ENCODE measurements around the gene CLEC2A. TPM values are rescaled to one million over a fixed set of nuclear protein-coding genes. Genes with fewer than 3 reads are reported as not detected.
"Not testable (repeated sequence)": the region's sequence is repeated elsewhere in the genome, so short reads cannot be mapped to it uniquely, and the experiment has no call there.

Gene CLEC2A
- polyA plus RNA-seq (not detected in 2 replicates), polyA minus RNA-seq (not detected in 2 replicates)

GRCh38 chr12:9932270-9932669 lies at the start of gene CLEC2A:
Gene CLEC2A, minus strand, starts transcription at chr12:9932370. Its CDS starts 41 bp downstream, at chr12:9932329.
- Histone ChIP-seq H3K9me3 (ENCODE audit: low read length) (no peaks in the 10 kb centered on the region), H3F3A (ENCODE audit: insufficient read depth, low read length, poor library complexity, severe bottlenecking) (no peaks in the 10 kb centered on the region), H3K36me3 (ENCODE audit: insufficient read depth, low read length) (no peaks in the 10 kb centered on the region), H3K9ac (ENCODE audit: low read length) (no peak within 1 kb of the TSS), H2AFZ (ENCODE audit: low read depth, low read length) (no peak within 1 kb of the TSS), H3K79me2 (replicated peaks; ENCODE audit: insufficient read depth, low read length) (no peaks in the 10 kb centered on the region), H3K27me3 (ENCODE audit: insufficient read depth, low read depth, low read length) (no peaks in the 10 kb centered on the region), H3K27ac (ENCODE audit: low read length) (no peak within 1 kb of the TSS), H4K20me1 (ENCODE audit: insufficient read depth) (no peaks in the 10 kb centered on the region), H3K9me2 (ENCODE audit: insufficient read depth, low read length) (no peaks in the 10 kb centered on the region), H3K4me2 (ENCODE audit: low read length) (no peak within 1 kb of the TSS), H3K4me3 (ENCODE audit: low read length) (no peak within 1 kb of the TSS)
- TF ChIP-seq POLR2AphosphoS5 (IDR thresholded peaks at IDR 0.05) (no peak), SMC3 (conservative IDR thresholded peaks at IDR 0.05; ENCODE audit: poor library complexity) (no peak)

GRCh38 chr12:9980126-9980525 lies 48.0 kb upstream of the CLEC2A start:
- H3K27me3 ChIP-seq (ENCODE audit: insufficient read depth, low read depth, low read length), result no peaks in the 10 kb centered on the region
- TF ChIP-seq TAF1 (IDR thresholded peaks at IDR 0.05; ENCODE audit: low read depth) (no peak), RAD21 (conservative IDR thresholded peaks at IDR 0.05) (no peak), MXI1 (conservative IDR thresholded peaks at IDR 0.05; ENCODE audit: poor library complexity, severe bottlenecking) (no peak), SMC3 (conservative IDR thresholded peaks at IDR 0.05; ENCODE audit: poor library complexity) (no peak), EP300 (conservative IDR thresholded peaks at IDR 0.05; ENCODE audit: poor library complexity, severe bottlenecking) (no peak), CTCF (IDR thresholded peaks at IDR 0.05; ENCODE audit: poor library complexity, severe bottlenecking) (no peak), EZH2 (IDR thresholded peaks at IDR 0.05; ENCODE audit: borderline replicate concordance, insufficient read depth, low read length, poor library complexity, severe bottlenecking) (no peak)
- no peaks in the 10 kb centered on the region for H3F3A ChIP-seq (ENCODE audit: insufficient read depth, low read length, poor library complexity, severe bottlenecking)
- H3K9ac ChIP-seq (ENCODE audit: low read length), result no peak overlapping the region
- no peaks in the 10 kb centered on the region for H3K36me3 ChIP-seq (ENCODE audit: insufficient read depth, low read length)
- H2AFZ ChIP-seq (ENCODE audit: low read depth, low read length), result no peak overlapping the region
- H3K9me2 ChIP-seq (ENCODE audit: insufficient read depth, low read length), result no peaks in the 10 kb centered on the region
- peaks cover 4% of the 10 kb centered on the region for H3K9me3 ChIP-seq (ENCODE audit: low read length)
- no peak overlapping the region for H3K4me2 ChIP-seq (ENCODE audit: low read length)
- no peak overlapping the region for H3K27ac ChIP-seq (ENCODE audit: low read length)
- no peaks in the 10 kb centered on the region for H3K79me2 ChIP-seq (replicated peaks; ENCODE audit: insufficient read depth, low read length)
- no peak overlapping the region for H3K4me3 ChIP-seq (ENCODE audit: low read length)
- no peaks in the 10 kb centered on the region for H4K20me1 ChIP-seq (ENCODE audit: insufficient read depth)

GRCh38 chr12:9977916-9978315 lies 45.7 kb upstream of the CLEC2A start:
- Histone ChIP-seq H3K4me3 (ENCODE audit: low read length) (no peak overlapping the region), H3K9me3 (ENCODE audit: low read length) (peaks cover 4% of the 10 kb centered on the region), H3K27me3 (ENCODE audit: insufficient read depth, low read depth, low read length) (no peaks in the 10 kb centered on the region), H3K4me2 (ENCODE audit: low read length) (no peak overlapping the region), H3K36me3 (ENCODE audit: insufficient read depth, low read length) (no peaks in the 10 kb centered on the region), H3K9ac (ENCODE audit: low read length) (no peak overlapping the region), H4K20me1 (ENCODE audit: insufficient read depth) (no peaks in the 10 kb centered on the region), H3K79me2 (replicated peaks; ENCODE audit: insufficient read depth, low read length) (no peaks in the 10 kb centered on the region), H3K9me2 (ENCODE audit: insufficient read depth, low read length) (no peaks in the 10 kb centered on the region), H2AFZ (ENCODE audit: low read depth, low read length) (no peak overlapping the region), H3F3A (ENCODE audit: insufficient read depth, low read length, poor library complexity, severe bottlenecking) (no peaks in the 10 kb centered on the region), H3K27ac (ENCODE audit: low read length) (no peak overlapping the region)
- TF ChIP-seq MXI1 (conservative IDR thresholded peaks at IDR 0.05; ENCODE audit: poor library complexity, severe bottlenecking) (no peak), SMC3 (conservative IDR thresholded peaks at IDR 0.05; ENCODE audit: poor library complexity) (no peak), POLR2AphosphoS5 (IDR thresholded peaks at IDR 0.05) (no peak), EP300 (conservative IDR thresholded peaks at IDR 0.05; ENCODE audit: poor library complexity, severe bottlenecking) (no peak), CTCF (IDR thresholded peaks at IDR 0.05; ENCODE audit: poor library complexity, severe bottlenecking) (no peak), REST (IDR thresholded peaks at IDR 0.05; ENCODE audit: borderline replicate concordance) (no peak)

GRCh38 chr12:9976626-9977025 lies 44.5 kb upstream of the CLEC2A start:
- not testable (repeated sequence) for H3K36me3 ChIP-seq (ENCODE audit: insufficient read depth, low read length); H3K9me2 ChIP-seq (ENCODE audit: insufficient read depth, low read length); H3K4me3 ChIP-seq (ENCODE audit: low read length); H3F3A ChIP-seq (ENCODE audit: insufficient read depth, low read length, poor library complexity, severe bottlenecking); H2AFZ ChIP-seq (ENCODE audit: low read depth, low read length); H3K4me2 ChIP-seq (ENCODE audit: low read length); H3K27me3 ChIP-seq (ENCODE audit: insufficient read depth, low read depth, low read length); H4K20me1 ChIP-seq (ENCODE audit: insufficient read depth); H3K27ac ChIP-seq (ENCODE audit: low read length); H3K9me3 ChIP-seq (ENCODE audit: low read length); H3K79me2 ChIP-seq (replicated peaks; ENCODE audit: insufficient read depth, low read length); H3K9ac ChIP-seq (ENCODE audit: low read length)

Measured in neural cell (in vitro differentiated cells).